GM12865 (cell line): Measurements from ENCODE around the gene TTYH1.

Source experiments
- DNase-seq: peaks from one replicate; pipeline ENCODE4 v3.0.0; 2010; ENCODE audit warnings: low read depth
- H3K4me3 ChIP-seq: 2 replicates; pipeline ENCODE4 v1.5.1; 2011; ENCODE audit warnings: mild to moderate bottlenecking, low read depth, low read length, control low read depth
- TF ChIP-seq, protein P1 (sequence below): IDR thresholded peaks from 2 replicates; pipeline ENCODE4 v1.5.1; 2011; ENCODE audit warnings: low read length, control low read depth, low read depth, inconsistent platforms; ENCODE audit not compliant: insufficient read depth; ENCODE audit errors: missing control alignments

TTYH1 gene

GRCh38 chr19:54477650-54478049 lies 62.4 kb downstream of the TTYH1 start:
- TF ChIP-seq, protein P1, sequence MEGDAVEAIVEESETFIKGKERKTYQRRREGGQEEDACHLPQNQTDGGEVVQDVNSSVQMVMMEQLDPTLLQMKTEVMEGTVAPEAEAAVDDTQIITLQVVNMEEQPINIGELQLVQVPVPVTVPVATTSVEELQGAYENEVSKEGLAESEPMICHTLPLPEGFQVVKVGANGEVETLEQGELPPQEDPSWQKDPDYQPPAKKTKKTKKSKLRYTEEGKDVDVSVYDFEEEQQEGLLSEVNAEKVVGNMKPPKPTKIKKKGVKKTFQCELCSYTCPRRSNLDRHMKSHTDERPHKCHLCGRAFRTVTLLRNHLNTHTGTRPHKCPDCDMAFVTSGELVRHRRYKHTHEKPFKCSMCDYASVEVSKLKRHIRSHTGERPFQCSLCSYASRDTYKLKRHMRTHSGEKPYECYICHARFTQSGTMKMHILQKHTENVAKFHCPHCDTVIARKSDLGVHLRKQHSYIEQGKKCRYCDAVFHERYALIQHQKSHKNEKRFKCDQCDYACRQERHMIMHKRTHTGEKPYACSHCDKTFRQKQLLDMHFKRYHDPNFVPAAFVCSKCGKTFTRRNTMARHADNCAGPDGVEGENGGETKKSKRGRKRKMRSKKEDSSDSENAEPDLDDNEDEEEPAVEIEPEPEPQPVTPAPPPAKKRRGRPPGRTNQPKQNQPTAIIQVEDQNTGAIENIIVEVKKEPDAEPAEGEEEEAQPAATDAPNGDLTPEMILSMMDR = no peak
- H3K4me3 ChIP-seq = no peak overlapping the region
- DNase-seq = no peak

DNA sequence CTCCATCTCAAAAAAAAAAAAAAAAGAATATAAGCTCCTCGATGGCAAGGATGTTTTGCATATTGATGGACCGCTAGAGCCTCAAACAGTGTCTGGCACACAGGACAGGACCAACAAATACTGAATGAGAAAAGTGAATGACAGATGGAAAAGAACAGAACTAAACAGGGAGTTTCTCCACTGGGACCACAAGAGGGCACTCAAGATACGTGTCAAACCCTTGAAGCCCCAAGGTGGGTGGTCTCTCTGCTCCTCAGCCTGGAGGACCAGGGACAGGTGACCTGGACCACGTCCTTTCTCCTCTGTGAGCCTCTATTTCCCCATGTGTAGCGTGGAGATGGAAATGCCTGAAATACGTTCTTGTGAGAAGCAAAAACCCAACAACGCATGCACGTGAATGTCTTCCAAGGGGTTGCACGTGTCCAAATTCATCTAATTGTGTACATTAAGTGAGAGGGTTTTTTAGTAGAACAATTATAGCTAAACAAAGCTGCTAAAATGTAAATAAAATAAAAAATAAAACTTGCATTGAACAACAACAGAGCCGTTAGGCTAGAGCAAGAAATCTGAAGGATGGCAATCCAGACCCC lies 63.5 kb downstream of the TTYH1 start:
- TF ChIP-seq, protein P1 = peak; percentile 75
- no peak overlapping the region for H3K4me3 ChIP-seq
- peak; percentile 68 for DNase-seq

- no peak for DNase-seq
- no peak overlapping the region for H3K4me3 ChIP-seq
- TF ChIP-seq, protein P1 = no peak
Measured at GRCh38 chr19:54480051-54480450, 64.8 kb downstream of the TTYH1 start.

- DNase-seq = peak; percentile 66
- TF ChIP-seq, protein P1 = peak; percentile 81
- no peak overlapping the region for H3K4me3 ChIP-seq
Measured at GRCh38 chr19:54481326-54481930, 66.2 kb downstream of the TTYH1 start.

GRCh38 chr19:54482889-54483288 lies 67.6 kb downstream of the TTYH1 start:
- H3K4me3 ChIP-seq = no peak overlapping the region
- DNase-seq = peak; percentile 59
- TF ChIP-seq, protein P1 = no peak

DNA sequence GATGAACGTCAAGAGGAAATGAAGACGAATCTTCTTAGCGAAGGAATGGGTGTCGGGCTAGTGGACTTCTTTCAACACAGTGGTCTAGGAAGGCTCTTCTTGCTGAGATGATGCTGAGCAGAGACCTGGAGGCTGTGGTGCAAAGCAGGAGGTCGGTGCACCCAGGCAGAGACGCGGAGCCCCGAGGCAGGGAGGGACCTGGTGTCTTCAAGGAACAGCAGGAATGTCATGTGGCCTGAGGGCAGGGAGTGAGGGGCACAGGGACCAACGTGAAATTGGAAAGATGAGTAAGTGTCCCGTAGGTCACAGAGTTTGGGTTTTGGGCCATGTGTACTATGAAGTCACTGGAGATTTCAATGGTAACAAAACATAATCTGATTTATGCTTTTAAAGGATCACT lies 69.2 kb downstream of the TTYH1 start:
- TF ChIP-seq, protein P1 = no peak
- DNase-seq = no peak
- no peak overlapping the region for H3K4me3 ChIP-seq

GRCh38 chr19:54485851-54486250 lies 70.6 kb downstream of the TTYH1 start:
- no peak overlapping the region for H3K4me3 ChIP-seq
- TF ChIP-seq, protein P1 = no peak
- DNase-seq = no peak
